Erythroblast (primary cell): ENCODE measurements around the gene STK11.

Source experiments
- GATA1 ChIP-seq: IDR thresholded peaks from 2 replicates; pipeline ENCODE4 v1.6.1; 2011; ENCODE audit warnings: low read depth, mild to moderate bottlenecking, control low read depth, low read length, moderate library complexity
- POLR2A ChIP-seq: IDR thresholded peaks from 2 replicates; pipeline ENCODE4 v1.6.1; 2011; ENCODE audit warnings: mild to moderate bottlenecking, low read length

- no peak for TF ChIP-seq POLR2A
- no peak for TF ChIP-seq GATA1
These were observed 47.4 kb downstream of the STK11 start for GRCh38 chr19:1252821-1253513.
